OCI-LY3 (cell line): ENCODE results near the gene GAS2.

Experiments
- H2AFZ ChIP-seq: fragments of 200-600, 300-600 bp; shearing (Covaris generic); 2 replicates; pipeline ENCODE4 v1.6.0; 2014; ENCODE audit warnings: antibody characterized with exemption, low read depth, low read length
- H3K27ac ChIP-seq: fragments of 200-600, 300-600 bp; sonication (generic); 2 replicates; pipeline ENCODE4 v1.5.1; 2014; ENCODE audit warnings: mild to moderate bottlenecking, low read length, moderate library complexity, mixed read lengths
- H3K27me3 ChIP-seq: fragments of 200-600, 300-600 bp; sonication (generic); 2 replicates; pipeline ENCODE4 v1.6.1; 2014; ENCODE audit warnings: low read depth, low read length, mixed read lengths
- H3K36me3 ChIP-seq: fragments of 200-600, 300-600 bp; sonication (generic); replicated peaks from 2 replicates; pipeline ENCODE3; 2014; ENCODE audit warnings: low read depth, low read length, mixed read lengths
- H3K4me1 ChIP-seq: fragments of 300-600, 200-600 bp; sonication (generic); 2 replicates; pipeline ENCODE4 v1.6.1; 2014; ENCODE audit warnings: low read length, mixed read lengths
- H3K4me2 ChIP-seq: fragments of 200-600, 300-600 bp; sonication (generic); 2 replicates; pipeline ENCODE4 v1.6.1; 2014; ENCODE audit warnings: low read length, mixed read lengths
- H3K4me3 ChIP-seq: fragments of 300-600, 200-600 bp; sonication (generic); 2 replicates; pipeline ENCODE4 v1.5.1; 2014; ENCODE audit warnings: antibody characterized with exemption, mild to moderate bottlenecking, low read length, moderate library complexity
- H3K79me2 ChIP-seq: fragments of 300-600, 200-600 bp; shearing (Covaris generic); 2 replicates; pipeline ENCODE4 v1.6.1; 2014; ENCODE audit warnings: mild to moderate bottlenecking, low read length, mixed read lengths
- H3K9ac ChIP-seq: fragments of 300-600, 200-600 bp; shearing (Covaris generic); 2 replicates; pipeline ENCODE4 v1.6.0; 2014; ENCODE audit warnings: mild to moderate bottlenecking, low read length, moderate library complexity
- H3K9me3 ChIP-seq: fragments of 200-600, 300-600 bp; shearing (Covaris generic); 2 replicates; pipeline ENCODE4 v1.6.1; 2014; ENCODE audit warnings: low read length, mixed read lengths; ENCODE audit not compliant: insufficient read depth
- H4K20me1 ChIP-seq: fragments of 200-600, 300-600 bp; sonication (generic); 2 replicates; pipeline ENCODE4 v1.6.1; 2016; ENCODE audit warnings: low read length, mixed read lengths; ENCODE audit not compliant: insufficient read depth
- CTCF ChIP-seq: fragments of 200-600, 300-600 bp; sonication (generic); IDR thresholded peaks from 2 replicates; pipeline ENCODE4 v1.5.1; 2014; ENCODE audit warnings: antibody characterized with exemption, low read length, low read depth
- EZH2phosphoT487 ChIP-seq: fragments of 200-600 bp; shearing (Covaris generic); IDR thresholded peaks from 2 replicates; pipeline ENCODE4 v1.6.1; 2018; ENCODE audit warnings: antibody characterized with exemption, mixed run types, low read depth

GAS2 gene

DNA sequence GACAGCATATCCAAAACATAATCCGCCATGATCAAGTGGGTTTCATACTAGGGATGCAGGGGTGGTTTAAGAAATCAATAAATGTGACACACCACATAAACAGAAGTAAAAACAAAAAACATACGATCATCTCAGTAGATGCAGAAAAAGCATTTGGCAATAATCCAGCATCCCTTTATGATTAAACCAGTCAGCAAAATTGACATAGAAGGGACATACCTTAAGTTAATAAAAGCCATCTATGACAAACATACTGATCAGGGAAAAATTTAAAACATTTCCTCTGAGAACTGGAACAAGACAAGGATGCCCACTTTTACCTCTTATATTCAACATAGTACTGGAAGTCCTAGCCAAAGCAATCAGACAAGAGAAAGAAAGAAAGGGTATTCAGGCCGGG lies 49.6 kb downstream of the GAS2 start:
- Histone ChIP-seq H3K9ac (no peak overlapping the region), H4K20me1 (no peaks in the 10 kb centered on the region), H3K27ac (no peak overlapping the region), H3K4me2 (no peak overlapping the region), H3K4me1 (peaks cover 8% of the 10 kb centered on the region; the same call in 1 of the 2 replicates), H3K79me2 (no peaks in the 10 kb centered on the region), H3K27me3 (no peaks in the 10 kb centered on the region), H3K36me3 (no peaks in the 10 kb centered on the region), H3K9me3 (no peaks in the 10 kb centered on the region), H3K4me3 (no peak overlapping the region), H2AFZ (no peak overlapping the region)
- TF ChIP-seq CTCF, result no peak
- TF ChIP-seq EZH2phosphoT487, result no peak

DNA sequence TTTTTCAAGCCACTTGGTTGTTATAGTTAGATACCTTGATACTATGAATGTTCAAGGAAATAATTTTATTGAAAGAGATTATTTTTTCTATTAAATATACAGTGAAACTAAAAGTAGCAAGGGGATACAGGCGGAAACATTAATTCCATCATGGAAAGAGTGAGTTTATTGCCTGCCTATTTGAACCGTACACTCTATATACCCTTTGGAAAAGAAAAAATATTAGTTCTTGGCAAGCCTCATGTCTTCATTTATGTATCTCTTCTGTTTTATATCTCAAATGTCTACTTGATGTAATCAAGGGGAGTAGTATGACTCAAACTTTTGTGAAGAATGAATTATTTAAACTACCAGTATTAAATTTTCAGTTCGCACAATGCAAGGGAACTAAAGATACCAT lies 54.0 kb downstream of the GAS2 start:
- H2AFZ ChIP-seq, result no peak overlapping the region
- H3K4me3 ChIP-seq, result no peak overlapping the region
- no peaks in the 10 kb centered on the region for H3K4me1 ChIP-seq
- no peaks in the 10 kb centered on the region for H3K9me3 ChIP-seq
- no peak overlapping the region for H3K9ac ChIP-seq
- H3K27me3 ChIP-seq, result no peaks in the 10 kb centered on the region
- no peak for TF ChIP-seq CTCF
- TF ChIP-seq EZH2phosphoT487, result no peak
- no peaks in the 10 kb centered on the region for H3K36me3 ChIP-seq
- H4K20me1 ChIP-seq, result no peaks in the 10 kb centered on the region
- H3K79me2 ChIP-seq, result no peaks in the 10 kb centered on the region
- H3K27ac ChIP-seq, result no peak overlapping the region
- no peak overlapping the region for H3K4me2 ChIP-seq

DNA sequence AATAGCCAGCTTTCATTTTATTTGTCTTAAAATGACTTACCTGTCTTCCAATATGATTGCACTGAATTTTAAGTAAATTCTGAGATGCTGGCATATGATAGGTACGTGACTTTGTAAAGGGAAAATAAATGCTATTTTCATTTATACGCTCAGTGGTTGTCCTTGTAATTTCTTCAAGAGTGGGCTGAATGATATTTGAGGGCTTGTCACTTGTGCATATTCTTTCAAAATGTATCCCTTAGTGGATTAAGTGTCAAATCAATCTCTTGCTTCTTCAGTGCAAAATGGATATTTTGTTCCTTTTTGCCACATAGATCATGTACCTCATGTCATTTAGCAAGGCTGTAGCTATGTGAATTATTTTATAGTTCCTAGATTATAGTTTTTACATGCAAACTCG lies 56.9 kb downstream of the GAS2 start:
- Histone ChIP-seq H3K9ac (no peak overlapping the region), H3K27ac (no peak overlapping the region), H3K36me3 (no peaks in the 10 kb centered on the region), H4K20me1 (no peaks in the 10 kb centered on the region), H3K79me2 (no peaks in the 10 kb centered on the region), H3K4me2 (no peak overlapping the region), H2AFZ (no peak overlapping the region), H3K27me3 (no peaks in the 10 kb centered on the region), H3K4me1 (no peaks in the 10 kb centered on the region), H3K9me3 (no peaks in the 10 kb centered on the region), H3K4me3 (no peak overlapping the region)
- TF ChIP-seq EZH2phosphoT487, result no peak
- no peak for TF ChIP-seq CTCF

DNA sequence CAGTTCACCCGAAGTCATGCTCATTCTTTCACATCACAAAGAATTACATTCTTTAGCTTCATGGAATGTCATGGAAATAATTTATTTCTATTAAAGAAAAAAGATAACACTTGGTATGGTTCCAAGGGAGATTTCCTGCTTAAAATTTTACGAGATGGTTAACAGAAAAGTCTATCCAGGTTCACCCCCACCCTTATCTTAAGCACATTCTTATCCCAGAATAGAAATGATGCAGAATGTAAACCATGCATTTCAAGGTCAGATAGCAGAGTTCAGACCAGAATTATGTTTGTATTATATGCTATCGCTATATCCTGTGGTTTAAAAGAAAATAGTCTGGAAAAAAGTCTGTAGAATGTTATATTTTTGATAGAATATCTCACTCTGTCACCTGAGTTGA lies 58.7 kb downstream of the GAS2 start:
- Histone ChIP-seq H3K79me2 (no peaks in the 10 kb centered on the region), H3K4me3 (no peak overlapping the region)
- TF ChIP-seq CTCF, result no peak
- TF ChIP-seq EZH2phosphoT487, result no peak

More for the DNA sequence above, 58.7 kb downstream of the GAS2 start:
- Histone ChIP-seq H3K36me3 (no peaks in the 10 kb centered on the region), H3K4me1 (no peaks in the 10 kb centered on the region), H3K4me2 (no peak overlapping the region), H4K20me1 (no peaks in the 10 kb centered on the region), H3K27me3 (no peaks in the 10 kb centered on the region), H3K9ac (no peak overlapping the region), H3K9me3 (no peaks in the 10 kb centered on the region), H3K27ac (no peak overlapping the region), H2AFZ (no peak overlapping the region)
